HG03108 (cell line): Measurements from ENCODE around the gene WSB1.
"Not testable (repeated sequence)": the region's sequence is repeated elsewhere in the genome, so short reads cannot be mapped to it uniquely, and the experiment has no call there.

Experiments used
- ATAC-seq: cut with Tn5 transposase; IDR thresholded peaks from one replicate; pipeline ENCODE4 v1.9.1; 2021; ENCODE audit warnings: moderate library complexity; ENCODE audit not compliant: unreplicated experiment

The WSB1 gene

GRCh38 chr17:27279132-27279531 is 14.8 kb upstream of the WSB1 start:
- not testable (repeated sequence) for ATAC-seq

- no peak for ATAC-seq
Observed at GRCh38 chr17:27280527-27280926, 13.4 kb upstream of the WSB1 start.

GRCh38 chr17:27281438-27281837 is 12.5 kb upstream of the WSB1 start:
- no peak for ATAC-seq

GRCh38 chr17:27282054-27282551 is 11.8 kb upstream of the WSB1 start:
- ATAC-seq = no peak

GRCh38 chr17:27283060-27283459 is 10.9 kb upstream of the WSB1 start:
- ATAC-seq = no peak

- ATAC-seq = no peak
Observed at GRCh38 chr17:27283751-27284150, 10.2 kb upstream of the WSB1 start.

GRCh38 chr17:27284811-27285415 is 9.0 kb upstream of the WSB1 start:
- no peak for ATAC-seq

- ATAC-seq = no peak
Observed at GRCh38 chr17:27285516-27285915, 8.4 kb upstream of the WSB1 start.

- ATAC-seq = no peak
Observed at GRCh38 chr17:27288183-27288582, 5.7 kb upstream of the WSB1 start.

- no peak for ATAC-seq
Observed at GRCh38 chr17:27289856-27290255, 4.1 kb upstream of the WSB1 start.

GRCh38 chr17:27290916-27291598 is 2.9 kb upstream of the WSB1 start:
- ATAC-seq = no peak

GRCh38 chr17:27293359-27293897 is 486 bp upstream of the WSB1 start:
- ATAC-seq = no peak

GRCh38 chr17:27294689-27295630 is 1.0 kb downstream of the WSB1 start:
- ATAC-seq = peak; percentile 38

GRCh38 chr17:27295945-27296344 is 2.0 kb downstream of the WSB1 start:
- no peak for ATAC-seq

GRCh38 chr17:27296428-27296979 is 2.6 kb downstream of the WSB1 start:
- no peak for ATAC-seq

- no peak for ATAC-seq
Observed at GRCh38 chr17:27299384-27300049, 5.6 kb downstream of the WSB1 start.

- no peak for ATAC-seq
Observed at GRCh38 chr17:27303734-27304133, 9.8 kb downstream of the WSB1 start.

GRCh38 chr17:27306276-27306835 is 12.4 kb downstream of the WSB1 start:
- ATAC-seq = no peak

- ATAC-seq = no peak
Observed at GRCh38 chr17:27310565-27311110, 16.7 kb downstream of the WSB1 start.

GRCh38 chr17:27313301-27313700 is 19.4 kb downstream of the WSB1 start:
- ATAC-seq = no peak
